NCI-H2081 (cell line): ENCODE results near the gene SLC35A3.
"Not testable (repeated sequence)": the region's sequence is repeated elsewhere in the genome, so short reads cannot be mapped to it uniquely, and the experiment has no call there.

Experiments
- DNase-seq, 2 experiments: peaks; one replicate each; lab custom pipeline; 2025; lab: John Stamatoyannopoulos, UW

Gene SLC35A3

GRCh38 chr1:99969729-99970621 lies at the start of gene SLC35A3:
Gene SLC35A3, plus strand, starts transcription at chr1:99969996. Its CDS starts 23,559 bp downstream, at chr1:99993555.
- peak; percentile 75 to 85 for DNase-seq

- no peak for DNase-seq
These were observed 35.0 kb upstream of the SLC35A3 start for GRCh38 chr1:99934801-99935200.

GRCh38 chr1:99935534-99935933 lies 34.3 kb upstream of the SLC35A3 start:
- DNase-seq: no peak

GRCh38 chr1:99936071-99936470 lies 33.7 kb upstream of the SLC35A3 start:
- DNase-seq: no peak

GRCh38 chr1:99942723-99943122 lies 27.1 kb upstream of the SLC35A3 start:
- DNase-seq: no peak

- no peak for DNase-seq
These were observed 26.5 kb upstream of the SLC35A3 start for GRCh38 chr1:99943223-99943794.

GRCh38 chr1:99944192-99944591 lies 25.6 kb upstream of the SLC35A3 start:
- DNase-seq: no peak

- DNase-seq: no peak
These were observed 24.6 kb upstream of the SLC35A3 start for GRCh38 chr1:99945174-99945573.

- no peak for DNase-seq
These were observed 19.3 kb upstream of the SLC35A3 start for GRCh38 chr1:99950486-99950885.

GRCh38 chr1:99952522-99952921 lies 17.3 kb upstream of the SLC35A3 start:
- no peak for DNase-seq

GRCh38 chr1:99955375-99955774 lies 14.4 kb upstream of the SLC35A3 start:
- DNase-seq: no peak

GRCh38 chr1:99956755-99957154 lies 13.0 kb upstream of the SLC35A3 start:
- DNase-seq: no peak

GRCh38 chr1:99957818-99958217 lies 12.0 kb upstream of the SLC35A3 start:
- DNase-seq: no peak

- DNase-seq: not testable (repeated sequence)
These were observed 10.5 kb upstream of the SLC35A3 start for GRCh38 chr1:99959189-99959705.

- DNase-seq: not testable (repeated sequence)
These were observed 9.5 kb upstream of the SLC35A3 start for GRCh38 chr1:99960260-99960659.

- DNase-seq: no peak
These were observed 6.6 kb upstream of the SLC35A3 start for GRCh38 chr1:99963041-99963795.

GRCh38 chr1:99964806-99965205 lies 5.0 kb upstream of the SLC35A3 start:
- DNase-seq: no peak

GRCh38 chr1:99965646-99966375 lies 4.0 kb upstream of the SLC35A3 start:
- DNase-seq: no peak

- DNase-seq: no peak
These were observed 1.6 kb upstream of the SLC35A3 start for GRCh38 chr1:99968214-99968613.

GRCh38 chr1:99969260-99969728 lies 502 bp upstream of the SLC35A3 start:
- peak in 1 of 2 experiments; percentile 19 for DNase-seq

GRCh38 chr1:99970713-99971255 lies 988 bp downstream of the SLC35A3 start:
- DNase-seq: no peak
